ENCODE results near the gene FAIM2. TPM values are rescaled to one million over a fixed set of nuclear protein-coding genes. Genes with fewer than 3 reads are reported as not detected.
A peak's percentile ranks its signal among the peaks of the same experiment; 100 is the strongest.

FAIM2 gene
- total RNA-seq, 1 donor from 2014 or later = 0.47 TPM

DNA sequence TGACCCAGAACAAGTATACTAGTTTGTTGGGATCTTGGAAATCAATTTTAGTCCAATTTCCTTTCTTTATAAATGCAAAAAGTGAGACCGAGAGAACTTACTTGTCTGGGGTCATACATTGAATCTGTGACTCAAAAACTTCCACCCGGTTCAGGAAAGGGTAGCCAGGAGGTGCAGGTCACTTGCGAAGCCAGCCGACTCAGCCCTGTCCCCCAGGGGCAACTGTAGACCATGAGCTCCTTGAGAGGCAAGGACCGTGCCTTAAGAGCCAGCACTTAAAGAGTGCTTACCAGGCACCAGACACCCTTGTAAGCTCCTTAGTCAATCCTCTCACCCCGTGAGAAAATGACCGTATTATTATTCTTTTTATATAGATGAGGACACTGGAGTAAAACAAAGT is 60.3 kb downstream of the FAIM2 start:
- Mint-ChIP-seq H3K27ac (ENCODE audit: unreplicated experiment) (peak overlapping the region; percentile 97), H3K4me1 (ENCODE audit: low read depth) (peaks cover 19% of the 10 kb centered on the region), H3K9me3 (ENCODE audit: low read depth) (no peaks in the 10 kb centered on the region), H3K27me3 (ENCODE audit: low read depth) (peaks cover 4% of the 10 kb centered on the region), H3K36me3 (ENCODE audit: low read depth) (no peaks in the 10 kb centered on the region), H3K4me3 (ENCODE audit: unreplicated experiment) (peak overlapping the region; percentile 94)
- DNase-seq (ENCODE audit: low spot score) = no peak
- TF ChIP-seq, protein P1, sequence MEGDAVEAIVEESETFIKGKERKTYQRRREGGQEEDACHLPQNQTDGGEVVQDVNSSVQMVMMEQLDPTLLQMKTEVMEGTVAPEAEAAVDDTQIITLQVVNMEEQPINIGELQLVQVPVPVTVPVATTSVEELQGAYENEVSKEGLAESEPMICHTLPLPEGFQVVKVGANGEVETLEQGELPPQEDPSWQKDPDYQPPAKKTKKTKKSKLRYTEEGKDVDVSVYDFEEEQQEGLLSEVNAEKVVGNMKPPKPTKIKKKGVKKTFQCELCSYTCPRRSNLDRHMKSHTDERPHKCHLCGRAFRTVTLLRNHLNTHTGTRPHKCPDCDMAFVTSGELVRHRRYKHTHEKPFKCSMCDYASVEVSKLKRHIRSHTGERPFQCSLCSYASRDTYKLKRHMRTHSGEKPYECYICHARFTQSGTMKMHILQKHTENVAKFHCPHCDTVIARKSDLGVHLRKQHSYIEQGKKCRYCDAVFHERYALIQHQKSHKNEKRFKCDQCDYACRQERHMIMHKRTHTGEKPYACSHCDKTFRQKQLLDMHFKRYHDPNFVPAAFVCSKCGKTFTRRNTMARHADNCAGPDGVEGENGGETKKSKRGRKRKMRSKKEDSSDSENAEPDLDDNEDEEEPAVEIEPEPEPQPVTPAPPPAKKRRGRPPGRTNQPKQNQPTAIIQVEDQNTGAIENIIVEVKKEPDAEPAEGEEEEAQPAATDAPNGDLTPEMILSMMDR (IDR thresholded peaks at IDR 0.05) = no peak

DNA sequence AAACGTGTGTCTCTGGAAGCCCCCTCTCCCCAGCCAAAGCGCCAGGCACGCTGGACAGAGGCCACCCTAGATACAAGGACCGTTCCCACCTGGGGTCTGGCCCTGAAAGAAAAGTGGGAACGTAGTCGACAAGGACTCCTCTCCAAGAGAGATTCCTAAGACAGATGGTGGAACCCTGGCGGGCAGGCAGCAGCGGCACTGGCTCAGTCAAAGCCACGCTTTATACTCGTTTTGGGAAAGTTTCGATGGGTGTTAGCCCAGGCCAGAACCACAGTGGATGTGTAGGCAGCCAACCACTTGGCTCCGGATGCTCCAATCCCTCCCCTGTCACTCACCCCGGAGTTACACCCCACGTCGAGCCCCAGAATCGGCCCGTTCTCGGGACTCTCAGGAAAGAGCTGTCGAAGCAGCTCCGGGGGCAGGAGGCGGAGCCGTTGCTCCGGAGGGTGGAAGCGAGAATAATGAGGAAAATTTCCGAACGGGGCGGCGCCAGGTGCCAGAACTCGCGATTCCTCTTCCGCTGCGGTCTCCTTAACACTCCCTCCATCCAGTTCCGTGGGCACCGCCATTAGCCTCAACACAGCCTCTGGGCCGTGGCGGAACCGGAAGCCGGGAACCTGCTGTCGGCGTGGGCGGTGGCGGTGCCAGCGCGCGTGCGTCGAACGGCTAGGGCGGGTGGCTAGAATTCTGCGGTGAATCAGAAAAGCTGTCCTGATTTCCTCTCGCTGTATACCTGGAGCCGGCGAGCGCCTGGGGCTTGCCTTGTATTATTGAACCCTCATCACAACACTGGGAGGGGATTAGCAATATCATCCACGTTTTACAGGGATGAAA is 61.0 kb downstream of the FAIM2 start, which contains the start of gene BCDIN3D:
BCDIN3D (minus strand) TSS at position 588 of the 834 bp plus-strand sequence; CDS start at position 569, 19 bp downstream.
- Mint-ChIP-seq H3K36me3 (ENCODE audit: low read depth) (no peaks in the 10 kb centered on the region), H3K27me3 (ENCODE audit: low read depth) (no peaks in the 10 kb centered on the region), H3K4me3 (ENCODE audit: unreplicated experiment) (peak within 1 kb of the TSS; percentile 94), H3K4me1 (ENCODE audit: low read depth) (peaks cover 19% of the 10 kb centered on the region), H3K27ac (ENCODE audit: unreplicated experiment) (peak within 1 kb of the TSS; percentile 97), H3K9me3 (ENCODE audit: low read depth) (no peaks in the 10 kb centered on the region)
- DNase-seq (ENCODE audit: low spot score) = peak; percentile 97
- TF ChIP-seq, protein P1 (IDR thresholded peaks at IDR 0.05) = peak; percentile 6

DNA sequence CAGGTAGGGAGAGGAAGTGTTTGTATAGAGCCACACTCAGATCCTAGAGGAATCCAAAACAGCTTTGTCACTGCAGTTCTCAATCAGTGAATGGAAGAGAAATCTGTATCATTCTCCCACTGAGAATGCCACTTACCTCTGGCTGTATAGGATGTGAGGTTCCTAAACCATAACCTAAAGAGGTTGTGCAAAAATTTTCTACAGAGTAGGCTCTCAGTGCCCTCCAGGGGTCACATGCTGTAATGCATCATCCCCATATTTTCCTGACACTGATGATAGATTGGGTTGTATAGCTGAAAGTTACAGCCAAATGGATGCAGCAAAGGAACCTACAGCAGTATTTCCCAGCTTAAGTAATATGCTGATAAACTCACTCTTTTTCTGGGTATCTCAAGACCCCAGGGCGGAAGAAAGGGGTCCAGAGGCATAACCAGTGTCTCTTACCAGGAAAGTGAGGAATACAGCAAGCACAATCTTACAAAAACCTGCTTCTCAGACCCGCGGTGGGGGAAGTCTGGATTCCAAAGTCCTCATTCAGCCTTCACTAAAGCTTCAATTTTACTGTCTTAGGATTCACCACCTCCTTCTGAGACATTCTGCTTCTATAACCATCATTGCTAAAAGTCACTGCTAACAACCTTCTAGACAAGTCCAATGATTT is 64.6 kb downstream of the FAIM2 start:
- no peak for DNase-seq (ENCODE audit: low spot score)
- Mint-ChIP-seq H3K36me3 (ENCODE audit: low read depth) (no peaks in the 10 kb centered on the region), H3K4me1 (ENCODE audit: low read depth) (peaks cover 19% of the 10 kb centered on the region), H3K27me3 (ENCODE audit: low read depth) (no peaks in the 10 kb centered on the region), H3K27ac (ENCODE audit: unreplicated experiment) (peak overlapping the region; percentile 62), H3K4me3 (ENCODE audit: unreplicated experiment) (no peak overlapping the region), H3K9me3 (ENCODE audit: low read depth) (no peaks in the 10 kb centered on the region)
- TF ChIP-seq, protein P1 (IDR thresholded peaks at IDR 0.05) = peak; percentile 85

DNA sequence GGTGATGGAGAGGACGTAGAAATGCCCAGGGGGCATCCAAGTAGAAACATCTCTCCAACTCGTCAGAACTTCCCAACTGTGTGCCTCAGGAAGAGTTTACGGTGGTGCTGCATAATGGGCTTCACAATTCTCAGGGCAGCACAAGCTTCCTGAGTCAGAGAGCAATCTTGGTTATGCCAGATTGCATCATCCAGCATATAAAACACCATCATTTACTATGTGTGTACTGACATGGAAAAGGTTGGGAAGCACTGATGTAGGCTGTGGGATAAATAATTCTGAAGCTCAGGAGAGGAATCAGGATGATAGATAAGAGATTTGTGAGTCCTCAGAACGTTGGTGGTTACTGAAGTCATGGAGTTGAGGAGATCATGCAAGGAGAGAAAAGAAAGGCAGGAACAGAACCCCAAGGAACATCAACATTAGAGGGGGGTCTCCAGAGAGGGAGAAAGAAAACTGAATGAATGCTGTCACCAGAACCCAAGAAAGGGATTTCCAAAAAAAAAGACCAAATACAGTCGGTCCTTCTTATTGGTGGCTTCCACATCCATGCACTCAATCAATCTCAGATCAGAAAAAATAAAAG is 70.8 kb downstream of the FAIM2 start:
- TF ChIP-seq, protein P1 (IDR thresholded peaks at IDR 0.05) = no peak
- H3K36me3 Mint-ChIP-seq (ENCODE audit: low read depth) = no peaks in the 10 kb centered on the region
- H3K4me3 Mint-ChIP-seq (ENCODE audit: unreplicated experiment) = no peak overlapping the region
- H3K9me3 Mint-ChIP-seq (ENCODE audit: low read depth) = no peaks in the 10 kb centered on the region
- H3K27me3 Mint-ChIP-seq (ENCODE audit: low read depth) = no peaks in the 10 kb centered on the region
- peaks cover 22% of the 10 kb centered on the region for H3K4me1 Mint-ChIP-seq (ENCODE audit: low read depth)
- DNase-seq (ENCODE audit: low spot score) = no peak
- H3K27ac Mint-ChIP-seq (ENCODE audit: unreplicated experiment) = peak overlapping the region; percentile 94

DNA sequence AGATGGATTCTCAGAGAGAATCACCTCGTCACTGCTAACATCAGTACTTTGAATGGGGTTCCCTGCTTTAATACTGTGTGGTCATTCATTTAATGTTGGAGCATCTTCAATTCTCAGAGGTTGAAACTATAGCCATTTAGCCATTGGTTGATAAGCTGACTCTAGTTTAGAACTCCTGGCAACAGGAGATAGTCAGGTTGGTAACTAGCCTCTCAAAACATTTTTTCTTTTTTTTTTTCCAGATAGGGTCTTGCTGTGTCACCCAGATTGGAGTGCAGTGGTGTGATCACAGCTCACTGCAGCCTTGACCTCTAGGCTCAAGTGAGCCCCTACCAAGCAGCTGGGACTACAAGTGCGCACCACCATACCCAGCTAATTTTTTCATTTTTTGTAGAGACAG is 72.0 kb downstream of the FAIM2 start:
- H3K27ac Mint-ChIP-seq (ENCODE audit: unreplicated experiment) = no peak overlapping the region
- H3K4me3 Mint-ChIP-seq (ENCODE audit: unreplicated experiment) = no peak overlapping the region
- no peaks in the 10 kb centered on the region for H3K9me3 Mint-ChIP-seq (ENCODE audit: low read depth)
- TF ChIP-seq, protein P1 (IDR thresholded peaks at IDR 0.05) = no peak
- no peaks in the 10 kb centered on the region for H3K36me3 Mint-ChIP-seq (ENCODE audit: low read depth)
- no peaks in the 10 kb centered on the region for H3K27me3 Mint-ChIP-seq (ENCODE audit: low read depth)
- no peak for DNase-seq (ENCODE audit: low spot score)
- H3K4me1 Mint-ChIP-seq (ENCODE audit: low read depth) = peaks cover 27% of the 10 kb centered on the region

Data from chondrocyte (in vitro differentiated cells).